Activated naive CD4-positive, alpha-beta T cell treated with anti-CD3 and anti-CD28 coated beads, Interleukin-2, amount 10 ng/mL, durations not matched to agents 5 hours and 36 hours (primary cell): ENCODE results near the gene MZB1. TPM values are rescaled to one million over a fixed set of nuclear protein-coding genes. Genes with fewer than 3 reads are reported as not detected.

Source experiments
- total RNA-seq, 2 experiments: library from RNA; stranded (reverse); gene quantifications; one replicate each; pipeline ENCODE4 v1.2.3, GENCODE V29; 2021

The MZB1 gene, protein sequence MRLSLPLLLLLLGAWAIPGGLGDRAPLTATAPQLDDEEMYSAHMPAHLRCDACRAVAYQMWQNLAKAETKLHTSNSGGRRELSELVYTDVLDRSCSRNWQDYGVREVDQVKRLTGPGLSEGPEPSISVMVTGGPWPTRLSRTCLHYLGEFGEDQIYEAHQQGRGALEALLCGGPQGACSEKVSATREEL
- total RNA-seq: 1 to 10 TPM; 7.8 to 8.0 TPM

DNA sequence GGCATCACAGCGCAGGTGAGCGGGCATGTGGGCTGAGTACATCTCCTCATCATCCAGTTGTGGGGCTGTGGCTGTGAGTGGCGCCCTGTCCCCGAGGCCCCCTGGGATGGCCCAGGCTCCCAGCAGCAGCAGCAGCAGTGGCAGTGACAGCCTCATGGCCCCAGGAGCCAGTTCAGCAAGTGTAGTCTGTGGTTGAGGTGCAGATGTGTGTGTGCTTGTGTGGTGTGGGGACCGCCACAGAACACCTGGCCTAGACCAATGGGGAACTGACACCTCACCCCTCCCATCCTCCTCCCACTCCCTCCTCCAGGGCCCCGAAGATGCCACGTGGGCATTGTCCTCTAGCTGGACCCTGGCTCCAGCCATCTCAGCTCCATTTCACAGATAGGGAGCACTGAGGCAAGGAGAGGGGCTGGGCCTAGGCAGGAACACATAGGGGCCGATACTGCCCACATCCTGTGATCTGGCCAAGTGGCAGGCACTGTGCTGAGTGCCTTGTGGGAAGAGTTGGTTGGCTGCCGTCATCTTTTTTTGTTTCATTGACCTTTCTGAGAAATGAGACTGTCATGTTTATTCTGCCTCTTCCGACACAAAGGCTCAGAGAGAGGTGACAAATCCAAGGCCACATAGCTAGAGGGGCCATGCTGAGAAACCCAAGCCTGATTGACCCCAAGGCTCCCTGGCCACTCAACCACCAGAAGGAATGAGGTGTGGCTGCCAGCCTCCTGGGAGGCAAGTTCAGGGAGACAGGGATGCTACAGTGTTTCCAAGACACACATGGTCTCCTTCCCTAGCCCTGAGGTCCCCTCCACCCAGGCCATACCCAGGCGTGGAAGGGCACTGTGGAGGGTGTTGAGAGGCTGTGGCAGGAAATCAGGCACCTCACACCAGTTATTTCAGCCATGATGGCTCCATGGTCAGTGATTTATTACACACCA lies at the start of gene MZB1:
Gene MZB1, minus strand, starts transcription at position 213 of the 938 bp plus-strand sequence. Its CDS starts 57 bp downstream, at position 156.

DNA sequence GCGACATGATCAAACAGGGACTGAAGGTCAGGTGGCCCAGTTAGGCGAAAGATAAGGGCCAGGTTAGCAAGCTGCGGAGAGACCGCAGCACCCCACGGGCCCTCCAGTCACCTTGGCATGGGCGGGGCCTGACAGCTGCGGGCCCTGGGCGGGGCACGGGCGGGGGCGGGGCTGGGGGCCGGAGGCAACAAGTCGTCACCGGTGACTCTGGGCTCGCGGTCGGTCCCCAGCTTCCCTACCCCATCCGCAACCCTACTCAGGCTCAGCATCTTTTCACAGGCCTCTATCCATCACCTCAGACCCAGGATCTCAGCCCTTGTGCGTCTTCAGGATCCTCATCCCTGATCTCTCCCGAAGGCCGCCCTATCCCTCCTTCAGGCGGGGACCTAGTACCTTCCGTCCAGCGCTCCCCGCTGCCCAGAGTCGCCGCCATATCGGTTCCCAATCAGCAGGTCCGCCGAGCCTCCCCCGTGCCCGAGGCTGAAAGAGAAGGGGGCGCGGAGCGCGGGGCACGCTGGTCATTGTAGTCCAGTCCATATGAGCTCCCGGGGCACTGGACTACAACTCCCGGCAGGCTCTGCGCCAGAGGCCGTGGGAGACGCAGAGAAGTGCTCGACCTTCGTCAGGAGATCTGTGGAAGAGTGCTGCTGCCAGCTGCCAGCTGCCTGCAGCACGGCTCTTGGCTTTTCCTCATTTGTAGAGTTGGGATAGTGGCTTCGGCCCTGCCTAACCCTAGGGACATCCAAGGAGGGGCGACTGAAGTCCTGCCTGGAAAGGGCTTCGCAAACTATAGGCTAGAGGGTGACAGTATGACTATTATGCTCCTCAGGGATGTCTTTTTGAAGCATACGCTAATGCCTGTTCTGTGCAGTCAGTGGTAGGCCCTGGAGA lies 49.5 kb upstream of the MZB1 start, which contains the start of gene DNAJC18:
Gene DNAJC18, minus strand, starts transcription at position 513 of the 891 bp plus-strand sequence. Its CDS starts 80 bp downstream, at position 433.

DNA sequence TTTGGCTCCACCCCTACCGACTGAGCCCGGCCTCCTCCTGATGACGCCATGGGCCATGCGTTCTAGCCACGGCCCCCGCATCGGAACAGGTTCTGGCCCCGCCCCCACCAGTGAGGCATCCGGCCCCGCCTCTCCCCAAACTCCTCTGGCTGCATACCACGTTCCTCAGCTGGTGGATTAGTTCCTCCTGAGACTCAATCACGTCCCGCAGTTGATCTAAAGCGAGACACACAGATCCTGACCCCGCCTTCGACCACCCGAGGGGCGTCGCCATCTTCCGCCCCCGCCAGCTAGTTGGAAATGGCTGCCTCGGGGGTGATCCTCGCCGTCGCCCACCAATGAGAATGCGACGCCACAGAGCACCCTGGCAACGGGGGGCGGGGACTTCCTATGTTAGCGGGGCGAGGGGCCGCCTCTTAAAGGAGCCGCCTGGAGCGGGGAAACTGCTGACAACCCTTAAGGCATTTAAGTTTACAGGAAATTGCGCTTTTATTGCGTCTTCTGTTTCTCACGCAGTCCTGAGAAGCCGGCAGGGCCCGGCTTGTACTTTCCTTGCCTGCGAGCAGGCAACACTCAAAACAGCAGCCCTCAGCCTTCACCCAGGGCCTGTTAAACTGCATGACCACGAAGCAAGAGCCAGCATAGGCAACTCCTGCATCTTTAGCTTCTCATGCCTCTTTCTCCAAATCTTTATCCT lies 14.2 kb upstream of the MZB1 start, which contains the start of gene SPATA24:
Gene SPATA24, minus strand, starts transcription at position 303 of the 697 bp plus-strand sequence. Its CDS starts 29 bp downstream, at position 274.

DNA sequence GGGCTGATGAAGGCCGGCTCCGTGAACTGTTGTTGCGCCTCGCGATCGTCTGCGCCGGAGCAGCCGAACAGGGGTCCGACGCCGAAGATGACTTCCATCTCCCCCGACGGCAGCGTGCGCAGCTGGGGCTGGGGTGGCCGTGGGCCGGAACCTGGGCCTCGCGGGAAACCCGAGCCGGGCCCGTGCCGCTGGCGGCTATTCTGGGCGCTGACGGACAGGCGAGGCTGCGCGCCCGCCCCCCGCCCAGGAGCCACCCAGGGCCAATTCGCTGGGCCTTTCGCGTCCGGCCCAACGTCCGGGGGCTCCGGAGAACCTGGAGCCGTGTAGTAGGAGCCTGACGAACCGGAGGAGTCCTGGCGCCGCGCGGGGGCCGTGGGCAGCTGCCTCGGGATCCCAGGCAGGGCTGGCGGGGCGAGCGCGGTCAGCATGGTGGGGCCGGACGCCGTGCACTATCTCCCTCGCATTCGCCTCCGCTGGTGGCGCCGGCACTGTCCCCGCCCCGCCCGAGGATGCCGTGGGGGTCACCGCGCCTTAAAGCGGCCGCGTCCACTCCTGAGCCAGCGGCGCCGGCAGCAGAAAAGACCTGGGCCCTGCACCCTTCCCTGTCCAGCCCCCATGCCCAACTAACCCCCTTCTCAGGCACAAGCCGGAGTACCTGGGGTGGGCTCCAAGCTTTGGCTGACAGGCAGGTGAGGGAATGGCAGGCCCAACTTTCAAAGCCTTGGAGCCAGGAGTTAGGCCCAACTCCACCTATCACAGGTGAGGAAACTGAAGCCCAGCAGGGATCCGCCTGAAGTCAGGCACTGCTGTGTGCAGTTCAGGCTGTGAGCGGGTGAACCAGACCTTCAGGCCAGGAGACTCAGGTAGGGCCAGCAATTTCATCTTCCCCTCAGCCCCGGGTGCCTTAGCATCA lies 5.2 kb upstream of the MZB1 start, which contains the start of gene PROB1:
Gene PROB1, minus strand, starts transcription at position 451 of the 913 bp plus-strand sequence. Its CDS starts 23 bp downstream, at position 428.

DNA sequence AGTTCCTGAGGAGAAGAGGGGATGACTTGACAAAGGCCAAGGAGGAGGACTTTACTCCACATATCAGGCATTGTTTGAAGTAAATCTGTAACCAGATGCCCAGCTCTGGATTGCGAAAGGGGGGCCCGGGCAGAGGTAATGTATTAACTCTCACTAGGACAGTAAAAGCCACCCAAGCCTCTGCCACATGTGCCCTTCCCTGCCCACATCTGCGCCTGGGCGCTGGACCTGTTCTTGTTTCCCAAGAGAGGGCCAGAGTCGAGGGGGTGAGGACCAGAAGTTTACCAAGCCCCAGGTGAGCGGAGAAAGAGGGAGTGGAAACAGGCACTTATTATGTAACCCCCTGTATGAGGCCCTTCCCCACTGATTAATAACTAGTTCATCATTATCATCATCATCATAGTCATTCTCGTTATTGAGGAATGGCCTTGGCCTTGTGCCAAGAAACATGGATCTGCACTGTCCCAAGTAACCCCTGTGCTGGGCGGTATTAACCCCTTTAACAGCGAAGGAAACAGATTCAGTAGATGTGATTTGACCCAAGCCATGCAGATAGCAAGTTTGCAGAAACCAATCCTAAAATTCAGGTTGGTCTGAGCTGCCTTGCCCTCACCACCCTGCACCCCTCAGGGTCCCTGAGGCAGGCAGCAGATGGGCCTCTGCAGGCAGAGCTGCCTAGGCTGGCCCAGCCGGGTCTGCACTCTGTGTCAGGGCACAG lies 6.3 kb downstream of the MZB1 start, which contains the start of gene SLC23A1:
Gene SLC23A1, minus strand, starts transcription at position 23 of the 718 bp plus-strand sequence. CDS start 44 bp downstream, outside the sequence.

DNA sequence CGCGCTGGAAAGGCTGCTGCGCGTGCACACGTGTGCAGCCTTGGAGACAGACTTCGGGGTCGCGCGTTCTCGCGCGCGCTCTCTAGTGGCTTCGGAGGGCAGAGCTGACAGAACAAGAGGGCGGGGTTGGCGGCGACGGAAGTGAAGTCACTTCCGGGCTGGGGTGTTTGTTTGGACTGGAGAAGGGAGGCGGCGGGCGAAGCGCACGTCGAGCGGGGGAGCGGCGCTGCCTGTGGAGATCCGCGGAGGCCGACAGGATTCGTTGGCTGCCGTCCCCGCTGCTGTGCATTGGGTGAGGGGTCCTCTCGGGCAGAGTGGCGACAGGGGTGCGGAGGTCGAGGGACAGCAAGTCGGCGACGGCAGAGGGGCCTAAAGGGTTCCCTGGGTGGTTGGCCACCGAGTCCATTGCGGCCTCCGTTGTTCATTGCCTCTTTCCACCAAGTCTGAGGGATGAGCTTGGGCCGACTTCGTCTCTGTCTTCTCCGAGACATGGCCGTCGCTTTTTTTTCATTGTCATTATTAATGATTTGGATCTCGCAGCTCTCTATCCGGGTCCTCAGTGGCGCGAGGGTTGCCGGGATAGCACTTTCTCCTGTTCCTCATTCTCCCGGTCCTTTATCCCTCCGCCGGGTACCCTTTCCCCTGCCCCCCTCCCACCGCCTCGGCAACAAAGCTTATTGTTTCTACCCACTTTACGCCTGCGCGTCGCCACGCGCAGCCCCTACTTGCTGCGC lies 47.9 kb downstream of the MZB1 start, which contains the start of gene PAIP2:
Gene PAIP2, plus strand, starts transcription at position 166 of the 734 bp plus-strand sequence. CDS start 21,931 bp downstream, outside the sequence.

Other genes with a start within 250 kb of the MZB1 start
- gene SIL1, start 191.5 kb downstream of the MZB1 start, total RNA-seq: 10 to 100 TPM; 17.2 to 21.1 TPM
- gene MATR3, start 96.2 kb downstream of the MZB1 start, total RNA-seq: 100 to 1,000 TPM; 148 to 164 TPM
- gene PAIP2, start 48.1 kb downstream of the MZB1 start, total RNA-seq: 100 to 1,000 TPM; 106 to 116 TPM
- gene SLC23A1, start 6.6 kb downstream of the MZB1 start, total RNA-seq: under 1 TPM; 0.26 to 0.48 TPM
- gene PROB1, start 5.2 kb upstream of the MZB1 start, total RNA-seq: 1 to 10 TPM; 2.6 to 2.8 TPM
- gene SPATA24, start 14.2 kb upstream of the MZB1 start, total RNA-seq: 10 to 100 TPM in 1 of 2 experiments, 1 to 10 TPM in 1; 6.7 to 10.3 TPM
- 10 to 100 TPM in 1 of 2 experiments, 1 to 10 TPM in 1; 7.3 to 11.0 TPM for gene DNAJC18, start 49.6 kb upstream of the MZB1 start, total RNA-seq
- under 1 TPM; 0.58 to 0.60 TPM for gene ECSCR, start 72.8 kb upstream of the MZB1 start, total RNA-seq
- 1 to 10 TPM; 2.1 to 2.3 TPM for gene SMIM33, start 81.1 kb upstream of the MZB1 start, total RNA-seq
- 100 to 1,000 TPM; 216 to 218 TPM for gene STING1, start 92.8 kb upstream of the MZB1 start, total RNA-seq
- 100 to 1,000 TPM; 220 to 226 TPM for gene UBE2D2, start 171.4 kb upstream of the MZB1 start, total RNA-seq